ENCODE measurements around the gene TCN1.
"Not testable (repeated sequence)": the region's sequence is repeated elsewhere in the genome, so short reads cannot be mapped to it uniquely, and the experiment has no call there.

TCN1 gene

DNA sequence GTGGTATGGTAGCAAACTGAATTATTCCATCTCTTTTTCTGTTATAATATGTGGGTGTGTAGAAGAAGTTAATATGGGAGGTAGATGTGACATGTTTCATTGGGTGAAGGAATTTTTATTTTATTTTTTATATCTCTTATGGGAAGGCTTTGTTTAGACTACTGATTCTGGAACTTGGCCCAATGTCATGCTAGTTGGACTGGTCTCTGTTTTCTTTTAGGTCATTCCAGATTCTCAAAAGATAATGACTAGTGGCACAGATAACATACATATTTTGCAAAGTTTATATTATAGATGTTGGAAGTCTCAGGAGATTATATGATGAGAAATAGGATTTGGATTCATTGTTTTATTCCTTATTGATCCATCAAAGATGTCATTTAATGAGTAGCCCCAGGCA, 11.0 kb upstream of the TCN1 start:
- no peaks in the 10 kb centered on the region for H3K9me3 ChIP-seq (ENCODE audit: low read length)
- no peak overlapping the region for H2AFZ ChIP-seq (ENCODE audit: low read depth, low read length)
- H3K4me1 ChIP-seq (ENCODE audit: insufficient read depth, low read length): no peaks in the 10 kb centered on the region
- H3K4me3 ChIP-seq (ENCODE audit: low read length): no peak overlapping the region
- no peaks in the 10 kb centered on the region for H3K27me3 ChIP-seq (ENCODE audit: insufficient read depth, low read length)
- no peaks in the 10 kb centered on the region for H3K36me3 ChIP-seq (ENCODE audit: insufficient read depth, low read length)

DNA sequence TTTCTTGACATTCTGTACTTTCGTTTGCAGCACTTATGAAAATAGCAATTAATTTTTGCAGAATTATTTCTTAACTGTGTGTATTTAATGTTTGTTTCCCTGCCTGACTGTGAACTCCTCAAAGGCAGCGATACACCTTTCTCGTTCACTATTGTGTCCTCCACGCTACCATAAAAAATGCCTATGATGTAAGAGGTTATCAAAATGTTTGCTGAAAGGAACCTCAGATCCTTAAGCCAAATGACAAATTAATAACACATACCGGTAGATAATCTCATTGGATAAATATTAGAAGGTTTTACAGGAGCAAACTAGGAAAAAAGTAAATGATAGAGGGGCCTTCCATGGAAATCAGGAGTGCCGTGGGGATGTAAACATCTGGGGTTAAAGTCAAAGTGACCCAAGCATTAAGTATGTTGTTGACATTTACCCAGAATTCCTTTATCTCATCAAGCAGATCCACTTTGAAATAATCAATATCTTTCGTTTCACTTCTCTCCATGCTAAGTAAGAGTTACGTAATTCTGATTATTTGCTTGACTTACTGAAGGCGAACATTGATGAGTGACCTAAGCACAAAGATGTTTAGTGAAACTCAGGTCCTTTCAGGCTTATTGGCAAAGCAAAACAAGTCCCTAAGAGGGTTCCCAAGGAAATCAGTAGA, 9.7 kb upstream of the TCN1 start:
- H3K4me1 ChIP-seq (ENCODE audit: insufficient read depth, low read length): no peaks in the 10 kb centered on the region
- H2AFZ ChIP-seq (ENCODE audit: low read depth, low read length): no peak overlapping the region
- no peaks in the 10 kb centered on the region for H3K36me3 ChIP-seq (ENCODE audit: insufficient read depth, low read length)
- no peaks in the 10 kb centered on the region for H3K27me3 ChIP-seq (ENCODE audit: insufficient read depth, low read length)
- H3K9me3 ChIP-seq (ENCODE audit: low read length): no peaks in the 10 kb centered on the region
- no peak overlapping the region for H3K4me3 ChIP-seq (ENCODE audit: low read length)

GRCh38 chr11:59872076-59872475, 5.8 kb upstream of the TCN1 start:
- Histone ChIP-seq H3K36me3 (ENCODE audit: insufficient read depth, low read length) (no peaks in the 10 kb centered on the region), H2AFZ (ENCODE audit: low read depth, low read length) (no peak overlapping the region), H3K4me3 (ENCODE audit: low read length) (no peak overlapping the region), H3K9me3 (ENCODE audit: low read length) (no peaks in the 10 kb centered on the region), H3K27me3 (ENCODE audit: insufficient read depth, low read length) (no peaks in the 10 kb centered on the region), H3K4me1 (ENCODE audit: insufficient read depth, low read length) (no peaks in the 10 kb centered on the region)

DNA sequence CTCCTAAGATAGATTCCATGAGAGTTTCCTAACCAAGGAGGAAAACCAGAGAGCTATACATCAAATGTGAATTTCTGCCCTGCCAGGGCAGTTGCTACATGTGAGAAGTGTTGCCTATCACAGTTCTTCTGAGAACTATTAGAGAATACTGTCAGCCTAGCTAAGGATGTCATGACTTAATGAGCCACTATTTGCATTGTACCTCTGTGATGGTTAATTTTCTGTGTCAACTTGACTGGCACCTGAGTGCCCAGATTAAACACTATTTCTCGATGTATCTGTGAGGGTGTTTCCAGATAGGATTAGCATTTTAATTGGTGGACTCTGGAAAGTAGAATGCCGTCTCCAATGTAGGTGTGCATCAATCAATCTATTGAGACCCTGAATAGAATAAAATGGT, 1.7 kb upstream of the TCN1 start:
- Histone ChIP-seq H3K4me1 (ENCODE audit: insufficient read depth, low read length) (peaks cover 2% of the 10 kb centered on the region), H3K9me3 (ENCODE audit: low read length) (no peaks in the 10 kb centered on the region), H2AFZ (ENCODE audit: low read depth, low read length) (no peak overlapping the region), H3K27me3 (ENCODE audit: insufficient read depth, low read length) (no peaks in the 10 kb centered on the region), H3K4me3 (ENCODE audit: low read length) (no peak overlapping the region), H3K36me3 (ENCODE audit: insufficient read depth, low read length) (no peaks in the 10 kb centered on the region)

- Histone ChIP-seq H3K36me3 (ENCODE audit: insufficient read depth, low read length) (no peaks in the 10 kb centered on the region), H3K27me3 (ENCODE audit: insufficient read depth, low read length) (no peaks in the 10 kb centered on the region), H2AFZ (ENCODE audit: low read depth, low read length) (no peak overlapping the region), H3K9me3 (ENCODE audit: low read length) (no peaks in the 10 kb centered on the region), H3K4me3 (ENCODE audit: low read length) (no peak overlapping the region), H3K4me1 (ENCODE audit: insufficient read depth, low read length) (peaks cover 2% of the 10 kb centered on the region)
These were observed 549 bp upstream of the TCN1 start for GRCh38 chr11:59866836-59867235.

- Histone ChIP-seq H3K9me3 (ENCODE audit: low read length) (no peaks in the 10 kb centered on the region), H2AFZ (ENCODE audit: low read depth, low read length) (no peak overlapping the region), H3K4me1 (ENCODE audit: insufficient read depth, low read length) (peaks cover 2% of the 10 kb centered on the region), H3K36me3 (ENCODE audit: insufficient read depth, low read length) (no peaks in the 10 kb centered on the region), H3K4me3 (ENCODE audit: low read length) (no peak overlapping the region), H3K27me3 (ENCODE audit: insufficient read depth, low read length) (no peaks in the 10 kb centered on the region)
These were observed 1.3 kb downstream of the TCN1 start for GRCh38 chr11:59865031-59865430.

- Histone ChIP-seq H3K4me3 (ENCODE audit: low read length) (no peak overlapping the region), H2AFZ (ENCODE audit: low read depth, low read length) (no peak overlapping the region)
These were observed 4.0 kb downstream of the TCN1 start for GRCh38 chr11:59862252-59862651.

DNA sequence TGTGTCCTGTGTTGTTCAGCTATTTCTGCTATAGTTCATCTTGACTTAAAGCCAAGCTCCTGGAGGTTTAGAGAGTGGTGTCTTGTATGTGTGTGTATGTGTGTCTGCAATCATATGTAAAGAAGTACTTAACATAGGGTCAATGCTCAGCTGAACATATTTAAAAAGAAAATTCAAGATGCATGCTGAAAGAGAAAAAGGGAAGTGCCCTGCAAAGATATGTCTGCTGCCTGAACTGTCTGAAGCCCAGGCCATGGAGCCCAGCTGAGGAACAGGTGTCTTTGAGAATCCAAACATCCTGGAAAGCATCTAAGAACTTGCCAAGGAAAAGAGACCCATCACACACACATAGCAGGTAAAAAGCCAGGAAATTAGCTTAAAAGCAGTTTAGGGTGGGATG, 6.6 kb downstream of the TCN1 start:
- Histone ChIP-seq H3K9me3 (ENCODE audit: low read length) (no peaks in the 10 kb centered on the region), H3K27me3 (ENCODE audit: insufficient read depth, low read length) (peaks cover 8% of the 10 kb centered on the region), H2AFZ (ENCODE audit: low read depth, low read length) (no peak overlapping the region), H3K4me3 (ENCODE audit: low read length) (no peak overlapping the region), H3K36me3 (ENCODE audit: insufficient read depth, low read length) (no peaks in the 10 kb centered on the region), H3K4me1 (ENCODE audit: insufficient read depth, low read length) (no peaks in the 10 kb centered on the region)

More at GRCh38 chr11:59862252-59862651, 4.0 kb downstream of the TCN1 start:
- Histone ChIP-seq H3K4me1 (ENCODE audit: insufficient read depth, low read length) (peaks cover 2% of the 10 kb centered on the region), H3K36me3 (ENCODE audit: insufficient read depth, low read length) (no peaks in the 10 kb centered on the region), H3K9me3 (ENCODE audit: low read length) (no peaks in the 10 kb centered on the region), H3K27me3 (ENCODE audit: insufficient read depth, low read length) (no peaks in the 10 kb centered on the region)

GRCh38 chr11:59857439-59858434, 8.6 kb downstream of the TCN1 start:
- Histone ChIP-seq H2AFZ (ENCODE audit: low read depth, low read length) (no peak overlapping the region), H3K36me3 (ENCODE audit: insufficient read depth, low read length) (no peaks in the 10 kb centered on the region), H3K4me3 (ENCODE audit: low read length) (no peak overlapping the region), H3K27me3 (ENCODE audit: insufficient read depth, low read length) (peaks cover 13% of the 10 kb centered on the region), H3K9me3 (ENCODE audit: low read length) (no peaks in the 10 kb centered on the region), H3K4me1 (ENCODE audit: insufficient read depth, low read length) (no peaks in the 10 kb centered on the region)

GRCh38 chr11:59854871-59855270, 11.4 kb downstream of the TCN1 start:
- Histone ChIP-seq H3K9me3 (ENCODE audit: low read length) (no peaks in the 10 kb centered on the region), H3K4me1 (ENCODE audit: insufficient read depth, low read length) (no peaks in the 10 kb centered on the region), H3K27me3 (ENCODE audit: insufficient read depth, low read length) (peaks cover 13% of the 10 kb centered on the region), H3K36me3 (ENCODE audit: insufficient read depth, low read length) (no peaks in the 10 kb centered on the region), H2AFZ (ENCODE audit: low read depth, low read length) (no peak overlapping the region), H3K4me3 (ENCODE audit: low read length) (no peak overlapping the region)

- not testable (repeated sequence) for H3K4me3 ChIP-seq (ENCODE audit: low read length); H3K36me3 ChIP-seq (ENCODE audit: insufficient read depth, low read length); H2AFZ ChIP-seq (ENCODE audit: low read depth, low read length); H3K9me3 ChIP-seq (ENCODE audit: low read length); H3K4me1 ChIP-seq (ENCODE audit: insufficient read depth, low read length)
- H3K27me3 ChIP-seq (ENCODE audit: insufficient read depth, low read length): peaks cover 13% of the 10 kb centered on the region
These were observed 14.9 kb downstream of the TCN1 start for GRCh38 chr11:59851416-59851815.

DNA sequence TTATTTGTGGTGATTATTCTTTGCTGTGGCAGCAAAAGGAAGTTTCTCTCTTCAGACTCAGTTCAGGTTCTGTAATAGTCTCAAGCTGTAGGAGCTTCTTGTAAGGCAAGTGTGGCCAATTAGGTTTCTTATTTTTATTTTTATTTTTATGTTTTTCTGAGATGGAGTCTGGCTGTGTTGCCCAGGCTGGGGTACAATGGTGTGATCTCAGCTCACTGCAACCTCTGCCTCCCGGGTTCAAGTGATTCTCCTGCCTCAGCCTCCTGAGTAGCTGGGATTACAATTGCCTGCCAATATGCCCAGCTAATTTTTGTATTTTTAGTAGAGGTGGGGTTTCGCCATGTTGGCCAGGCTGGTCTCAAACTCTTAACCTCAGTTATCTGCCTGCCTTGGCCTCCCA, 16.7 kb downstream of the TCN1 start:
- not testable (repeated sequence) for H2AFZ ChIP-seq (ENCODE audit: low read depth, low read length); H3K4me1 ChIP-seq (ENCODE audit: insufficient read depth, low read length); H3K36me3 ChIP-seq (ENCODE audit: insufficient read depth, low read length)

DNA sequence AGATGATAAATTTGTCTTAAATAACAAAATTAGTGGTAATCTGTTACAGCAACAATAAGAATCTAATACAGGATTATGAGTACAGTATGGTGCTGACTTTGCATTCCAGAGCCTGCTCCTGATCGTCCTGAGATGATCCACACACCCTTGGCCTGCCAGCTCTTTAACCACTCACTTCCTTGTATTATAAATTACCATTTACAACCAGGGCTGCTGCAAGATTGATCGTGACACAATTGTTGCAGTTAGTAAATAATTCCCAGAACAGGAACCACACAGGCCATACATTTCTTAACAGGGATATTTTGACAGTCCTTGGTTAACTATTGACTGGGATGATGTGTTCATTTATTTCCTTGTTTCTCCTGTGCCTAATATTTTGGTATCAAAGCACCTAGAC, 17.2 kb downstream of the TCN1 start:
- Histone ChIP-seq H3K9me3 (ENCODE audit: low read length) (no peaks in the 10 kb centered on the region), H2AFZ (ENCODE audit: low read depth, low read length) (no peak overlapping the region), H3K36me3 (ENCODE audit: insufficient read depth, low read length) (no peaks in the 10 kb centered on the region), H3K4me1 (ENCODE audit: insufficient read depth, low read length) (no peaks in the 10 kb centered on the region), H3K4me3 (ENCODE audit: low read length) (no peak overlapping the region), H3K27me3 (ENCODE audit: insufficient read depth, low read length) (peaks cover 5% of the 10 kb centered on the region)

More for the DNA sequence above, 16.7 kb downstream of the TCN1 start:
- not testable (repeated sequence) for H3K9me3 ChIP-seq (ENCODE audit: low read length); H3K4me3 ChIP-seq (ENCODE audit: low read length); H3K27me3 ChIP-seq (ENCODE audit: insufficient read depth, low read length)

All from neuron (in vitro differentiated cells).